Activated CD4-positive, CD25-positive, alpha-beta regulatory T cell (primary cell): ENCODE measurements around the gene SEPTIN11.
"Not testable (repeated sequence)": the region's sequence is repeated elsewhere in the genome, so short reads cannot be mapped to it uniquely, and the experiment has no call there.

Experiments
- DNase-seq, 4 experiments: peaks; one replicate each; lab custom pipeline; 2025; lab: John Stamatoyannopoulos, UW

Gene SEPTIN11

DNA sequence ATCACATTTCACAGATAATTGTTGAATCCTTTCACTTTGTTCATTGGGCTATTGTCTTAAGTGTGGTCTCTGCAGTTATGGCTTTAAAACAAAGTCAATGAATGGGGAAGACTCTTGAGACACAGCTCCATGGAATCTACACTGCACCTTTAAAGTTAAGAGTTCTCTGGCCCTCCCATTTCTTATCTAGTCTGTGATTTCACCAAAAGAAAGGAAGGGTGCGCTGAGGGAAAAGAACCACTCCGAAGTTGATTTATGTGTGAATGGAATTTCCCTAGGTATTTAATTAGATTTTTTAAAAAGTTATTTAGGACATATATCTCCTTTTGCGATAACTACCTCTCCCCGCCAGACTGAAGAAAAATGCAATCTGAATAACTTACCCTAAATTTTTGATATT lies 2.5 kb downstream of the SEPTIN11 start:
- no peak for DNase-seq

DNA sequence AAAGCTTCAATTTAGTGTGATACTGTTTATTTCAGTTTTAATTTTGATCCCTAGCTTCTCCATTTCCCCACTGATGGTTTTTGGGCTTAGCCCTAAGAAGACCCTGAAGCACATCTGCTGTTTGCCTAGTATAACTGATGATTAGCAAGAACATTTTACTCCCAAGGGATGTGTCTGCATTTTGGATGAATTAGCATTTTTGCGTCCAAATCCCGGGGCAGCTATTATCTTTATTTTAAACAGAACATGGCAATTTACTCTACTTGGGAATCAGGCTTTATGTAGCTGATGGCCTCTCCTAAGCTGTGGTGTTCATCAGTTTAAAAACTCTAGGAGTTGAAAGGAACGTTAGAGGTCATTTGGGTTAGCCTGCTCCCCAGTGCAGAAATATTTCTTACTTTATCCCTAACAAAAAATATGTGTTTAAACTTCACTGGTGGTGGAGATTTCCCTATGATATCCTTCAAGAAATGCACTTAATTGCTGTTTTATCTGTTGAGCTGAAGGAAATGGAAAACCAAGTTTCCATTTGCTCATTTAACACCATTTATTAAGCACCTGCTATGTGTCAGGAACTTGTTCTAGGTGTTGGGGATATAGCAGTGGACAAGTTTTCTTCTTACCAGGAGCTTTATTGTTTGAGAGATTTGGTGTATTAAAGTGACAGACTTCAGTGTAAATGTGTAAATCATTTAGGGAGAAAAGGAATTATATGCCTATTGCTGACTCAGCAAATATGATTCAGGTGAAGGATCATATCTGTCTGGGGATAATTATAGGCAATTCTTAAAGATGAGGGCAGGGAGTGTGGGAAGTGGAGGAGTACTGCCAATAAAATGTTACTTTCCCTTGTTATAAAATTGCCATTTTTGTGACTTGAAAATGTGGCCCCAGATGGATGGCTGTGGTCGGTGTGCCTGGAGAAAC lies 3.4 kb downstream of the SEPTIN11 start:
- DNase-seq = no peak

GRCh38 chr4:76953956-76954355 lies 4.4 kb downstream of the SEPTIN11 start:
- DNase-seq = no peak

- DNase-seq = no peak
Observed at GRCh38 chr4:76954489-76954888, 4.9 kb downstream of the SEPTIN11 start.

GRCh38 chr4:76955182-76955581 lies 5.6 kb downstream of the SEPTIN11 start:
- DNase-seq = no peak

- DNase-seq = no peak
Observed at GRCh38 chr4:76957004-76957738, 7.6 kb downstream of the SEPTIN11 start.

GRCh38 chr4:76958891-76959290 lies 9.3 kb downstream of the SEPTIN11 start:
- no peak for DNase-seq

DNA sequence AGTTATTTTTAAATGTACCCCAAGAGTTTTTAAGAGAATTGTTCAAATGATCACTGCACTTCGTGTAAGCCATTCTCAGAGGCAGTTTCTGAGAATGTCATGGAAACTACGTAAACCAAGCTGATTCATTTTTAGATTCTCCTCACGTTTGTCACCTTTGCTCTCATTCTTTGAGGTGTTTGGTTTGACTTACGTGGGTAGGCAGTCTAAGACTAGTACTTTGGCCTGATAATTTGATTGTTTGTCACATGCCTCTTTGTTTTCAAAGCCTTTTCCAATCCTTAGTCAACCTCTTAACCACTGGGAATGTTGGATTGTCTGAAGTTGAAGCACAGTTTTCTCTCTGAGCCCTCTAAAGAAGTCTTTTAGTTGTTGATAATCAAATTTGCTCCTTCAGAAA lies 10.5 kb downstream of the SEPTIN11 start:
- DNase-seq = no peak

- DNase-seq = no peak
Observed at GRCh38 chr4:76962406-76963130, 13.0 kb downstream of the SEPTIN11 start.

DNA sequence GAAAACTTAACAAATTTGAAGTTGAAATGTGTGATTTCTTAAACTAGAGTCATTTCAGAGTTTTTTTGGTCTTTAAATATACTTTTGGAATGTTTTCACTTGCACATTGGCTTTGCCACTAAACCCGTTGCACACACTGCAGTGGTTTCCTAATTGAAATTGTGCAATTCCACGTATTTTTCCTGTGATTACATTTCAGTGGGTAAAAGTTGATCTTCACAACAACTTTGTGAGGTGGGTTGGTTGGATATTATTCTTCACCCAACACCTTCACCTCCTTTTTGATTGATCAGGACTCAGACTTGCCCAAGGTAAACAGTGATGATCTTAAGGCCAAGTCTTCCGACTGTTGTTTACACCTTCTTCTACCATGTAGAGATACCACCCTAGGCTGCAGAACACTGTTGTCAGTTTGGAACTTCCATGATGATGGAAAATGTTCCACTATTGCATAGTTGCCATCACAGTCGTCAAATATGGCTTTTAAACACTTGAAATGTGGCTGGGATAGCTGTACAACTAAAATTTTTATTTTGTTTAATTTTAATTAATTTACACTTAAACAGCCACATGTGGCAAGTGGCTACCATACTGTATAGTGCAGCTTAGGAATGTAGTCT lies 13.7 kb downstream of the SEPTIN11 start:
- DNase-seq = no peak

DNA sequence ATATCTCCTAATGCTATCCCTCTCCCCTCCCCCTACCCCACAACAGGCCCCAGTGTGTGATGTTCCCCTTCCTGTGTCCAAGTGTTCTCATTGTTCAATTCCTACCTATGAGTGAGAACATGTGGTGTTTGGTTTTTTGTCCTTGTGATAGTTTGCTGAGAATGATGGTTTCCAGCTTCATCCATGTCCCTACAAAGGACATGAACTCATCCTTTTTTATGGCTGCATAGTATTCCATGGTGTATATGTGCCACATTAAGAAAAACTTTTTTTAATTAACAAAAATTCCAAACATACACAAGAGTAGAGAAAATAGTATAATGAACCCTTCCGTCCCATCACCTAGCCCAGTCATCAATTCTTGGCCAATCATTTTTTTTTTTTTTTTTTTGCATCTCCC lies 14.4 kb downstream of the SEPTIN11 start:
- not testable (repeated sequence) for DNase-seq

DNA sequence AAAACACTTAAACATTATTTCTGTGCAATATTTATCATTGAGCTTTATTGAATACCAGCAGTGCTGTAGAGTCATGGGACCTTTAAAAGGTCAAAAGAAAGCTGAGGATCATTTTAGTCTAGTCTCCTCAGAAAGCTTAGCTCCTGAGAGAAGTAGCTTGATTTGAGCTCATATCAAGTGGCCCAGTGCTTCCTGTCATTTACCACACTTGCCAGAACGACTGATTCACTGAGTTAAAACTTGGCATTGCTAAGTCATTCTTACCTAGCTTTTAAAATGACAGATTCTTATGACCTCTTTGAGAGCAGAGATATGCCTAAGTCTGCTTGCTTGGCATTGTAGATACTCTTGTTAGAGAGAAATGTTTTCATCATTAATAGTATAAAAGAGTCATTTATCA lies 15.2 kb downstream of the SEPTIN11 start:
- DNase-seq = no peak

GRCh38 chr4:76965866-76966579 lies 16.5 kb downstream of the SEPTIN11 start:
- no peak for DNase-seq

GRCh38 chr4:76968937-76969336 lies 19.4 kb downstream of the SEPTIN11 start:
- no peak for DNase-seq

- DNase-seq = no peak
Observed at GRCh38 chr4:76969495-76969894, 19.9 kb downstream of the SEPTIN11 start.

DNA sequence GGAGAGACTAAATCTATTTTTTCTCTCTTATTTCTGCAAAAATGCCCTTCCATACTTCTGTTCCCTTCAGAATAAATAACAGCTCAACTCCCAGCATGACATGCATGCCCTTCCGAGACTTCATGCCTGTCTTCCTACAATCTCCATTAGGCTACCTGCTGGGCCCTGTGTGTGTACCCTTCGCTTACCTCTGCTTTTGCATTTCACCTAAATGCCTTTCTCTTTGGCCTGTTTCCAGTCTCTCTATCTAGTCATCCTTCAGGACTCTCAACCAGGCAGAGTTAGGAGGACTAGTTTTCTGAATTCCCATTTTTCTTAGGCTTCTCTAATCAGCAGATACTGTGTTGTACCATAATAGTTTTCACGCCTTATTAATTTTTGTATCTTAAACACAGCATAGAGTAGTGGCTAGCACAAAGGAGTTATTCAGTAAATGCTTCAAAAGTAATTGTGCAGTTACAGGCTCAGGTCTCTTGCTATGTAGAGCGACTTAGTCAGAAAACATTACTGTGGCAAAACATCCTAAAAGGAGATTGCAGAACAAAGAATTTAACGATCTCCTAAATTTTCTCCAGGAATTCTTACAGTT lies 20.5 kb downstream of the SEPTIN11 start:
- DNase-seq = no peak

DNA sequence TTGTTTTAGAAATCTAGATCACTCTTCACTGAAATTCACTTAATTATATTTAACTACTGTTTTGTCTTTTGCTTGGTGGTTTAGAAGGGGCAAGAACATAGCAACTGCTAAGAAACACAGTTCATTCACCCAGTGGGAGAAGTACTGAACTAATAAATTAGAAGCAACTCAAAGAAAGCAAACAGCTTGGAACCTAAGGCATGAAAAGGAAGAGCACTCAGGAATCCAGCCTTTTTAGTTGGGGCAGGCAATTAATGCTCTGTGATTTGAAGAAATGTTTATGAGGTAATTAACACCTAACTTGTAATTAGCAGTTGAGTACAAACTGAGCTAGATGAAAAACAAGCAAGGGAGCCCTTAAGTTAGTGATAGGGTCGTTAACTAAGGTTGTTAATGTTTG lies 22.8 kb downstream of the SEPTIN11 start:
- no peak for DNase-seq

DNA sequence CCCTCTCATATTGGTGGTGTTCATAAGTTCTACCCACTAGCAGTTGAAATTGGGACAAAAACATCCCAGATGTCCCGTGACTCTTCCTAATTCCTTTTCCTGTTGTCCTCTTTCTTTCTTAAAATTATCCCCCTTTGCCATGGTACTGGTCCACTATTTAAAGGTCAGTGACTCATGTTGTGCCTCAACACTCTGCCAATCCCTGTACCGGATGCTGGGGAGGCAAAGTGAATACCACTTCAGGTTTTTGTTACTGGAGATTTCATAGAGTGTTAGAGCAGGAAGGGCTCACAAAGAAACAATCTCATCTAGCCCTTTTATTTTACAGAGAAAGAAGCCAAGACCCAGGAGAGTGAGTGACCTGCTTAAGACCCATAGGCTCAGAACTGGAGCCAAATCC lies 24.6 kb downstream of the SEPTIN11 start:
- no peak for DNase-seq

DNA sequence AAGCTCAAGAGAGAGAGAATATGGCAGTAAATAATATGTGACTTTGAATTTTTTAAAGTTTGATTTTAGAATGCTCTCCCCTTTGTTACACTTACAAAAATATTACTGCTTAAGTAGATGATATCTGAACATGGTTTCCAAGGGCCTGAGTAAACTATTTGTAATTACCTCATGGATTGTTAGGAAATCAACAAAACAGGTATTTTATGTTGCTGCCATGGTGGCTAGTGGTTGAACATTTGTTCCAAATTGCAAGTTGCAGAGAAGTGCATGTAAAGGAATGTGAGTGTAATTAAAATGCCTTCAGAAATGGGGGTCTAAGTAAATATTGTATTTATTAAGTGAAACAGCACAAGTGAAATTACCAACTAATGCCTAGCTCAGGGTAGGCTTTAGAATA lies 27.6 kb downstream of the SEPTIN11 start:
- no peak for DNase-seq

- no peak for DNase-seq
Observed at GRCh38 chr4:76977736-76978350, 28.3 kb downstream of the SEPTIN11 start.

- no peak for DNase-seq
Observed at GRCh38 chr4:76979236-76979635, 29.7 kb downstream of the SEPTIN11 start.
